ENCODE results near the gene LAMC3.

Gene LAMC3

DNA sequence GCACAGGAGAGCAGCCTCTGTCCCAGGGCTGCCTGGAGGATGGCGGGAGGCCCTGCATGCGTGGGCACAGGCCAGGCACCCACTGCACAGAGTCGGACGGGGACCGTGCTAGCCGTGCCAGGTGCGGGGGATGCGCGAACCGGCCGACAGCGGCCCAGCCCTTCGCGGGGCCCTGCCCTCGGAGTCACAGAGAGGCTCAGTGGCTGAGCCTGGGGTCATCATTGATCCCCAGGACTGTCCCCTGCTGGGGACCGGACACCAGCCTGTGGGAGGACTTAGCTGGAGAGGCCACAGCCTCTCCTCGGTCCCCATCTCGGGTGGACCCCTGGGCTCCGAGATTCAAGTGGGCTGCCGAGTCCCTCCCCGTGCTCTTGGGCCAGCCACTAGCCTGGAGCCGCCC, 19.1 kb upstream of the LAMC3 start:
- FAIRE-seq (no peak), DNase-seq (ENCODE audit: insufficient read length, low spot score) (no peak)
- TF ChIP-seq PAX5 (IDR thresholded peaks at IDR 0.05; ENCODE audit: insufficient read depth, low read length, severe bottlenecking): no peak
- no peak for TF ChIP-seq POLR2A (IDR thresholded peaks at IDR 0.05; ENCODE audit: low read depth, low read length)
- TF ChIP-seq POU2F2 (IDR thresholded peaks at IDR 0.05; ENCODE audit: low read depth, low read length): no peak
- no peak for TF ChIP-seq SPI1 (IDR thresholded peaks at IDR 0.05; ENCODE audit: low read depth, low read length)
- no peak for TF ChIP-seq POLR2AphosphoS5 (IDR thresholded peaks at IDR 0.05; ENCODE audit: low read depth, low read length)
- no peak for TF ChIP-seq TAF1 (IDR thresholded peaks at IDR 0.05; ENCODE audit: low read depth, low read length)

DNA sequence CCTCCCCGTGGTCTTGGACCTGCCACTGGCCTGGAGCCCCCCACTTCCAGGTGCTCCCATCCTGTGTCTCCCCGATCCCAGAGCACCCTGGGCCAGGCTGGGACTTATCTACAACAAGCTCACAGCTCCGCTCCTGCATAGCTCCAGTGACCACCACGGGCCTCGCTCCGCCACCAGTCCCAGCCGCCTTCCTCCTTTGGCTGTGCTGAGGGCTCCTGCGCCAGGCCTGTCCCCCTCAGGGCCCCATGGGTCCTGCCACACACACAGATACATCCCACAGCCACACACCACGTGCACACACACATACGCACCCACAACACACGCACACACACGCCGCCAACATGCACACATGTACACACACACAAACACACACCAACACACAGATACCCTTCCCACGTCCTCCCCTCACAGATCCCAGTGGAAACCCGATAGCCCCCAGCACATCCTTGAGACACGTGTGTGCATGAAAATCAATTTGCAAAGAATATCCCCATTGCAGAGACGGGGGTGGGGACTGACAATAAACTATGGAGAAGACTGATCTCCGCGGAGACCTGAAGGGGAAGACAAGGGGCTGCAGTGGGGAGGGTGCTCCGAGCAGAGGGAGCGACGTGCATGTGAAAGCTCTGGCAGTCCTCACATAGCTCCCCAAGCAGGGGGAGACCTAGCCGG, 18.5 kb upstream of the LAMC3 start:
- no peak for FAIRE-seq

DNA sequence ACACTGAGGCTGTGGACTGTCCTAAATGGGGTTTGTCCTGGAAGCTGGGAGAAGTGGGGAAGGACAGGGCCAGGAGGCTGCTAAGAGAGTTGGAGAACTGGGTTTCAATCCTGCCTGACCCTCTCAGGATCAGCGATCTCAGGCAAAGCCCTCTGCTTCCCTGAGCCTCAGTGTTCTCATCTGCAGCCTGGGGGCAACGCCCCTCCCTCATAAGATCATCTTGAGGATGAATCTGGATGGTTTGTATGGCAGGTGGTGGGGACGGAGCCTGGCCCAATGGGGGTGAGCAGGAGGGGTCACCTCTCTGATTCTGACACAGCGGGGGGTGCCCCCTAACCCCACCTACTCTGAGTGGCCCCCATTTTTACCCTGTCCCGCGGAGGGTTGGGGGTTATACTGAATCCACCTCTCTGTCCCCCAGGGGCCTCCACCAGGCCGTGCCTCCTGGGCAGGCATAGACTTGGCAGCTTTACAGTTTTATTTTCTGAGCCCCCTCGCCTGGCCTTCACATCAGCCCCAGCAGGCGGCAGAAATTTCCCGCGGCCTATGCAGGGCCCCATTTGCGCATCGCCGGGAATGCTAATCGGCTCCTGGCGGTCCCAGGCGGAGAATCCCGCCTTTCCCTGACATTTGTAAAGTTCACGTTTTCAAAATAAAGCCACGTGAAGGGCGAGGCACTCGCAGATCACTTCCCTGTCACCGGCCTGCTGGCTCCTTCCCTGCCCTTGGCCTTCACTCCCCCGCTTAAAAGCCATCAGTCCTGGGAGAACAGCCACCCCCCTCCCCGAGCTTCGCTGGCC, 17.8 kb upstream of the LAMC3 start:
- DNase-seq (ENCODE audit: insufficient read length, low spot score) (no peak), FAIRE-seq (no peak)
- TF ChIP-seq POLR2A (IDR thresholded peaks at IDR 0.05; ENCODE audit: low read depth, low read length) (no peak), POLR2AphosphoS5 (IDR thresholded peaks at IDR 0.05; ENCODE audit: low read depth, low read length) (no peak), TAF1 (IDR thresholded peaks at IDR 0.05; ENCODE audit: low read depth, low read length) (no peak), SPI1 (IDR thresholded peaks at IDR 0.05; ENCODE audit: low read depth, low read length) (no peak), POU2F2 (IDR thresholded peaks at IDR 0.05; ENCODE audit: low read depth, low read length) (no peak), PAX5 (IDR thresholded peaks at IDR 0.05; ENCODE audit: insufficient read depth, low read length, severe bottlenecking) (no peak)

More for the DNA sequence above, 18.5 kb upstream of the LAMC3 start:
- TF ChIP-seq SPI1 (IDR thresholded peaks at IDR 0.05; ENCODE audit: low read depth, low read length) (no peak), TAF1 (IDR thresholded peaks at IDR 0.05; ENCODE audit: low read depth, low read length) (no peak), POU2F2 (IDR thresholded peaks at IDR 0.05; ENCODE audit: low read depth, low read length) (no peak), PAX5 (IDR thresholded peaks at IDR 0.05; ENCODE audit: insufficient read depth, low read length, severe bottlenecking) (no peak), POLR2AphosphoS5 (IDR thresholded peaks at IDR 0.05; ENCODE audit: low read depth, low read length) (no peak), POLR2A (IDR thresholded peaks at IDR 0.05; ENCODE audit: low read depth, low read length) (no peak)
- no peak for DNase-seq (ENCODE audit: insufficient read length, low spot score)

DNA sequence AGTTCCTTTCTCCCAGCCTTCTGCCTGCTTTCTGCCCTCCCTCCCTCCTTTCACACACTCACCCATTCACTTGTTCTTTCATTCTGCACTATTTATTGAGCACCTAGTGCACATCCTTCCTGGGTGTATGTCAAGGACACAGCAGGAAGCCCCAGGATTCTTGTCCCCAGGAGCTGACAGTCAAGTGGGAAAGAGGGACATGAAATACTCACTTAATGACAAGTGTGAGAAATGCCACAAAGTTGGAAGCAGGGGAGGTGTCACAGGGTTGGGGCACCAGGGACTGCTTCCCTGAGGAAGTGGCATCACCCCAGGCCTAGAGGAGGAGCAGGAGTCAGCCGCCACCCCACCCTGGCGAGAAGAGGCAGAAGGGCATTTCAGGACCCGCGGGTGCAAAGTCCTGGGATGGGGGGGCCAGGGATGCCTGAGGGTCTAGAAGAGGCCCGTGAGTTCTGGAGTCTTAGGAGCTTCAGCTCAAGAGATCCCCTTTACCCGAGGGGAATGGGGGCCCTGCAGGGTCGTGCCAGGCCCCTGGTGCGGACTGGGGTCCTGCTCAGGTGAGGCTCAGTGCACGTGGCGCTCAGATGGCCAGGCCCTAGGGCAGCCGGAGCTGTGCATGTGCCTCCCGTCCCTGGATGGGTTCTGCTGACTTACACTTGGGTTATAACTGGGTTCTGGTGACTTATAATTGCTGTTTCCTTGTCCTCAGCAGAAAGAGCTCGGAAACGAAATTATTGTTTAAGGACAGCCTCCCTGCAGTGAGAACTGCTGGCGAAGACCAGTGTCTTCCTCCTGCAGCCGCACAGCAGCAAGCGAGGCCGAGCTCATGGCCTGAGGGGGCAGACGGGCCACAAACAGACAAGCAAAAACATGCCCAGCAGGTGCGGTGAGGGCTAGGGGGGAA, 16.9 kb upstream of the LAMC3 start:
- DNase-seq (ENCODE audit: insufficient read length, low spot score) (no peak), FAIRE-seq (no peak)
- no peak for TF ChIP-seq SPI1 (IDR thresholded peaks at IDR 0.05; ENCODE audit: low read depth, low read length)
- no peak for TF ChIP-seq TAF1 (IDR thresholded peaks at IDR 0.05; ENCODE audit: low read depth, low read length)
- TF ChIP-seq PAX5 (IDR thresholded peaks at IDR 0.05; ENCODE audit: insufficient read depth, low read length, severe bottlenecking): no peak
- TF ChIP-seq POLR2A (IDR thresholded peaks at IDR 0.05; ENCODE audit: low read depth, low read length): no peak
- TF ChIP-seq POU2F2 (IDR thresholded peaks at IDR 0.05; ENCODE audit: low read depth, low read length): no peak
- TF ChIP-seq POLR2AphosphoS5 (IDR thresholded peaks at IDR 0.05; ENCODE audit: low read depth, low read length): no peak

DNA sequence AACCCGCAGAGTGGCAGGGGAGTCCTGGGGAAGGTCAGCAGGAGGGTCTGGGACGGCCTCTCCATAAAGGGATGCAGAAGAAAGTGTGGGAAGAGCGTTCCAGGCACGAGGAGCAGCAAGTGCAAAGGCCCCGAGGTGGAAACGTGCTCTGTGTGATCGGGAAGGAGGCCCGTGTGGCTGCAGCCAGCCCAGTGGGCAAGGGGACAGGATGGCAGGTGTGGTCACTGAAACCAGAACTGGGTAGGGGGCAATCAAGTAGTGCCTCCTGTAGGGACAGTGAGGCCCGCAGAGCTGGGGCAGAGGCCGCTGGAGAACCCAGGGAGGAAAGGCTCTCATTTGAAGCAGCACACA, 16.3 kb upstream of the LAMC3 start:
- DNase-seq (ENCODE audit: insufficient read length, low spot score): no peak
- TF ChIP-seq PAX5 (IDR thresholded peaks at IDR 0.05; ENCODE audit: insufficient read depth, low read length, severe bottlenecking) (no peak), POU2F2 (IDR thresholded peaks at IDR 0.05; ENCODE audit: low read depth, low read length) (no peak), POLR2AphosphoS5 (IDR thresholded peaks at IDR 0.05; ENCODE audit: low read depth, low read length) (no peak), TAF1 (IDR thresholded peaks at IDR 0.05; ENCODE audit: low read depth, low read length) (no peak)
- FAIRE-seq: no peak

DNA sequence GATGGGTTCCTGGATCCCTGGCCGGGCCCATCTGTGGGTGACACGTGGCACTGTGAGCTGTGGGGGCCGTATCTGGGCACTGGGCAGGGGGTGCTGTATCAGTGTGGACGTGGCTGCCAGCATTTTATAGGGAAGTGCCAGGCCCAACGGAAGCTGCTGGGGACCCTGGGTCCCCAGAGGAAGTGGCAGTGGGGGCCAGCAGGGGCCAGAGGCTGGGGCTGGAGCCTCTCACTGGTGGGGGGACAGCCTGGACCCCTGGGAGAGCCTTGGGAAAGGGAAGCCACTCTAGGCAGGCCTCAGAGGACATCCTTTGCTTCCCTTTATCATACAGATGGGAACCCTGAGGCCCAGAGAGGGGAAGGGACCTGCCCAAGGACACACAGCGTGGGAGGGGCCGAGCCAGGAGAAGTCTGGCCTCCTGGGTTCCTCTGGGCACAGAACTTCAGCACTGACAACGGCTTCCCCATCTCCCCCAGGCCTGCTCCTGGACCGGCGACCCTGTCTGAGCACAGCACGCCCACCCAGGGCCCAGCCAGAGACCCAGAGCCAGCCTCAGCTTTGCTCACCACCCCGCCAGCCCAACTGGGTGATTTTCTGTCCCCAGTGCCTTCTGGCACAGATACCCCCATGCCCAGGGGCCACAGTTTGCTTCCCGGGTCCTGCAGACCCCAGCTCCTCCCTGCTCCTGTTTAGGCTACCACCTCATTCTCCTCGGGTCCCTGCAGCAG, 15.5 kb upstream of the LAMC3 start:
- DNase-seq (ENCODE audit: insufficient read length, low spot score) (no peak), FAIRE-seq (no peak)
- TF ChIP-seq SPI1 (IDR thresholded peaks at IDR 0.05; ENCODE audit: low read depth, low read length) (no peak), POU2F2 (IDR thresholded peaks at IDR 0.05; ENCODE audit: low read depth, low read length) (no peak), TAF1 (IDR thresholded peaks at IDR 0.05; ENCODE audit: low read depth, low read length) (no peak), PAX5 (IDR thresholded peaks at IDR 0.05; ENCODE audit: insufficient read depth, low read length, severe bottlenecking) (no peak), POLR2A (IDR thresholded peaks at IDR 0.05; ENCODE audit: low read depth, low read length) (no peak), POLR2AphosphoS5 (IDR thresholded peaks at IDR 0.05; ENCODE audit: low read depth, low read length) (no peak)

DNA sequence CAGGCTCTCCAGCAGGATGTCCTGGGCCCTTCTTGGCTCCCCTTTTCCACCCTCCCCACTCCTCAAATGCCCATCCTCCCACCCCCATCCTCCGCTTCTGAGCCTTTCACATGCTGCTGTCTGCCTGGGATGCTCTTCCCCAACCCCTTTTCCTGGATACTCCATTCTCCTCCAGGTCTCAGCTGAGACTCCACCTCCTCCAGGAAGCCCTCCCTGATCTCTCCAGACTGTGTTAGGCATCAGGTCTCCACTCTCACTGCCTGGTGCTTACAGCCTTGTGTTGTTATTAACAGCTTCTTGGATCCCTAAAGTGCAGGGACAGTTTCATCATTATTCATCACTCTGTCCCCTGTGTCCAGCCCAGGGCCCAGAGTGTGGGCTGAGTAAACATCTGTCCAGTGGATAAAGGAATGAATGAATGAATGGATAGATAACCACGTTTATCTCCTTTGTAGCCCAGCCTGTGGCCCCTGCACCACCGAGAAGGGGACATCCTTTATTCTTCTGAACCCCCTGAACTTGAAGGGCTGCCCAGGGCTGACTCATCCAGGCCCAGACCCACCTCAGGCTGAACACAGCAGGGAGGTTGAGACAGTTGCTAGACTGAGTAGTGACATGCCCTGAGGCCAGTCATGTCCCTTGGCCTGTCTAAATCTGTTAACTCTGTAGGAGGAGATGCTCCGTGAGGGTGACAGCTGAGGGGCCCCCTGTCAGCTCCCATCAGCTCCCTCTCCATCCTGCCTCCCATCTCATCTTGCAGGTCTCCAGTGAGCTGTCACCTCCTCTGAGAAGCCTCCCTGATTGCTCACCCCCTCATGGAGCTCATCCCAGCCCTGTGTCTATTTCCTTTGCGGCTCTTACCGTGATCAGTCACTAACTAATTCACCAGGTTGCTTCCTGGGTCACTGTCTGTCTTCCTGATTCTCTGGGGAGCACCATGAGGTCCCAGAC, 14.6 kb upstream of the LAMC3 start:
- no peak for FAIRE-seq
- TF ChIP-seq POU2F2 (IDR thresholded peaks at IDR 0.05; ENCODE audit: low read depth, low read length) (no peak), SPI1 (IDR thresholded peaks at IDR 0.05; ENCODE audit: low read depth, low read length) (no peak), TAF1 (IDR thresholded peaks at IDR 0.05; ENCODE audit: low read depth, low read length) (no peak), PAX5 (IDR thresholded peaks at IDR 0.05; ENCODE audit: insufficient read depth, low read length, severe bottlenecking) (no peak), POLR2AphosphoS5 (IDR thresholded peaks at IDR 0.05; ENCODE audit: low read depth, low read length) (no peak)
- DNase-seq (ENCODE audit: insufficient read length, low spot score): no peak
